Ovary (tissue), 9 donors: ENCODE measurements around the gene CCR6. TPM values are rescaled to one million over a fixed set of nuclear protein-coding genes. Genes with fewer than 3 reads are reported as not detected.

Experiments
- DNase-seq, 5 donors: peaks; one replicate each; pipeline ENCODE4 v3.0.0-alpha.2; 2019 to 2020
- H3K27ac ChIP-seq, 2 donors: fragments of 200-600 bp; one replicate each; pipeline versions ENCODE4 v1.5.1 to v1.8.0; 2019 to 2022
- H3K27me3 ChIP-seq: fragments of 200-600 bp; one replicate; pipeline ENCODE4 v1.8.0; 2022
- H3K36me3 ChIP-seq: fragments of 200-600 bp; sonication (generic); one replicate; pipeline ENCODE4 v1.5.1; 2019
- H3K4me1 ChIP-seq: one replicate; pipeline ENCODE4 v1.8.1; 2013; ENCODE audit warnings: mild to moderate bottlenecking, moderate library complexity; ENCODE audit not compliant: insufficient read depth
- H3K4me3 ChIP-seq: fragments of 200-600 bp; sonication (generic); one replicate; pipeline ENCODE4 v1.5.1; 2017
- H3K9me3 ChIP-seq, 2 donors: fragments of 200-600 bp in 1 of 2; sonication (generic) in 1 of 2; one replicate each; pipeline versions ENCODE4 v1.5.1 to v1.8.1; 2013 to 2019; ENCODE audit warnings: mild to moderate bottlenecking in 1 of 2, moderate library complexity in 1 of 2
- CTCF ChIP-seq, 3 donors: fragments of 450-650 bp in 2 of 3; fragments of 200-600 bp in 1 of 3; IDR thresholded peaks; one replicate each; pipeline versions ENCODE4 v1.5.1 to v1.8.0; 2016 to 2022; ENCODE audit warnings: antibody characterized with exemption in 3 of 3, mild to moderate bottlenecking in 1 of 3
- EP300 ChIP-seq: sonication (generic); formaldehyde crosslinking; IDR thresholded peaks from one replicate; pipeline ENCODE4 v1.6.1; 2017; ENCODE audit warnings: antibody characterized with exemption
- POLR2A ChIP-seq: fragments of 450-650 bp; IDR thresholded peaks from one replicate; pipeline ENCODE4 v1.6.1; 2017; ENCODE audit warnings: antibody characterized with exemption, mild to moderate bottlenecking, moderate library complexity
- WGBS, 3 donors: extraction: QIAGEN DNeasy Blood & Tissue Kit in 1 of 3; methylation state at CpG; one replicate each; pipeline versions ENCODE4 v1.1.5 to v1.1.7; 2013 to 2017; 5-methylcytosine and 5-hydroxymethylcytosine counted together
- intact Hi-C, 4 donors: fragments of 100-400 bp; cut with DNase I; formaldehyde crosslinking; loops; one replicate each; pipeline versions ENCODE4 v1.11.0 to v1.15.1; 2022 to 2023
- polyA plus RNA-seq, 2 donors: library from polyadenylated mRNA; stranded (reverse); fragments of 200-250 nt in 1 of 2; fragments of 350-450 nt in 1 of 2; fragmentation: Illumina TruSeq in 1 of 2; extraction: RNeasy Lipid Tissue Mini Kit (QIAGEN cat#74804) in 1 of 2; gene quantifications; one replicate each; pipeline ENCODE4 v1.2.3, GENCODE V29; 2013 to 2014
- total RNA-seq, 7 donors: library from RNA; depleted of rRNA in 2 of 7; stranded (reverse); fragments of >200 nt in 2 of 7; fragmentation: NEBNext Ultra II Directional in 3 of 7; extraction: Animal tissue kit (Norgen Biotek cat#: 25700) in 3 of 7; gene quantifications; one replicate each; pipeline versions ENCODE4 v1.1.0 to v1.2.4, GENCODE V29; 2016 to 2023
- donor health status: DM: no; HTN: no; CAD: no; lungs with moderate emphysema.
- donor health status: DM: no; HTN: no; CAD: no.
- donor health status: Bipolar disorder and iron deficiency.
- donor health status: DM: yes; HTN: yes; CAD: no.
- donor health status: DM: no; HTN: no; CAD: no.
- donor health status: DM: yes; HTN: yes; CAD: no.

Gene CCR6
- total and polyA plus RNA-seq, 9 donors = 0.18 TPM; not detected in 8

GRCh38 chr6:167100241-167100674, 22.6 kb upstream of the CCR6 start:
- 81 to 97% (median 86%) methylated on average over 10 of the region's 10 CpGs for WGBS, 3 donors
- H3K27ac ChIP-seq = no peak overlapping the region
- no peak overlapping the region for H3K4me3 ChIP-seq
- no peak for DNase-seq
- intact Hi-C loops = no loop called here
- peaks cover 9% of the 10 kb centered on the region for H3K4me1 ChIP-seq
- H3K9me3 ChIP-seq = no peaks in the 10 kb centered on the region
- no peaks in the 10 kb centered on the region for H3K27me3 ChIP-seq
- TF ChIP-seq EP300 (no peak), CTCF (IDR thresholded peaks at IDR 0.05) (no peak), POLR2A (no peak)
- H3K36me3 ChIP-seq = no peaks in the 10 kb centered on the region

GRCh38 chr6:167102318-167102717, 20.6 kb upstream of the CCR6 start:
- DNase-seq = no peak
- intact Hi-C loops = no loop called here
- Histone ChIP-seq H3K9me3 (no peaks in the 10 kb centered on the region), H3K27me3 (no peaks in the 10 kb centered on the region), H3K4me1 (peaks cover 9% of the 10 kb centered on the region), H3K27ac (no peak overlapping the region), H3K36me3 (no peaks in the 10 kb centered on the region), H3K4me3 (no peak overlapping the region)
- TF ChIP-seq POLR2A (no peak), CTCF (IDR thresholded peaks at IDR 0.05) (no peak), EP300 (no peak)
- 61 to 84% (median 69%) methylated on average over 4 of the region's 4 CpGs for WGBS, 3 donors

- no peak overlapping the region for H3K27ac ChIP-seq
- H3K36me3 ChIP-seq = no peaks in the 10 kb centered on the region
- H3K4me1 ChIP-seq = peaks cover 9% of the 10 kb centered on the region
- no peak overlapping the region for H3K4me3 ChIP-seq
- TF ChIP-seq EP300 (no peak), POLR2A (no peak), CTCF (IDR thresholded peaks at IDR 0.05) (no peak)
- intact Hi-C loops = no loop called here
- 60 to 76% (median 62%) methylated on average over 11 of the region's 11 CpGs for WGBS, 3 donors
- no peaks in the 10 kb centered on the region for H3K9me3 ChIP-seq
- no peaks in the 10 kb centered on the region for H3K27me3 ChIP-seq
- DNase-seq = no peak
These were observed 19.6 kb upstream of the CCR6 start for GRCh38 chr6:167103041-167103891.

GRCh38 chr6:167104388-167104787, 18.5 kb upstream of the CCR6 start:
- intact Hi-C loops = no loop called here
- 93 to 97% (median 96%) methylated on average over 3 of the region's 3 CpGs for WGBS, 3 donors
- Histone ChIP-seq H3K4me1 (peaks cover 9% of the 10 kb centered on the region), H3K4me3 (no peak overlapping the region), H3K27me3 (no peaks in the 10 kb centered on the region), H3K27ac (no peak overlapping the region), H3K9me3 (no peaks in the 10 kb centered on the region), H3K36me3 (no peaks in the 10 kb centered on the region)
- DNase-seq = no peak
- TF ChIP-seq POLR2A (no peak), CTCF (IDR thresholded peaks at IDR 0.05) (no peak), EP300 (no peak)
